Chondrocyte (in vitro differentiated cells): Measurements from ENCODE around the gene MRPS14. TPM values are rescaled to one million over a fixed set of nuclear protein-coding genes. Genes with fewer than 3 reads are reported as not detected.
"Not testable (repeated sequence)": the region's sequence is repeated elsewhere in the genome, so short reads cannot be mapped to it uniquely, and the experiment has no call there.

ENCODE experiments used
- DNase-seq: peaks from one replicate; pipeline ENCODE4 v3.0.0; 2021; ENCODE audit warnings: mixed read lengths, low spot score
- H3K27ac Mint-ChIP-seq: one replicate; pipeline ENCODE4 v1.8.0; 2021; ENCODE audit warnings: mild to moderate bottlenecking, moderate library complexity, mixed read lengths; ENCODE audit not compliant: unreplicated experiment
- H3K27me3 Mint-ChIP-seq: 2 replicates; pipeline ENCODE4 v1.8.0; 2021; ENCODE audit warnings: low read depth, mixed read lengths
- H3K36me3 Mint-ChIP-seq: 2 replicates; pipeline ENCODE4 v1.8.0; 2021; ENCODE audit warnings: low read depth, mixed read lengths
- H3K4me1 Mint-ChIP-seq: 2 replicates; pipeline ENCODE4 v1.8.0; 2021; ENCODE audit warnings: low read depth, mild to moderate bottlenecking, mixed read lengths
- H3K4me3 Mint-ChIP-seq: one replicate; pipeline ENCODE4 v1.8.0; 2021; ENCODE audit warnings: mild to moderate bottlenecking, moderate library complexity, mixed read lengths; ENCODE audit not compliant: unreplicated experiment
- H3K9me3 Mint-ChIP-seq: 2 replicates; pipeline ENCODE4 v1.8.0; 2021; ENCODE audit warnings: low read depth, mixed read lengths
- CTCF ChIP-seq: fragments of 200-600 bp; sonication (generic); IDR thresholded peaks from 2 replicates; pipeline ENCODE4 v1.5.0; 2021; ENCODE audit warnings: antibody characterized with exemption, mild to moderate bottlenecking, moderate library complexity
- total RNA-seq: library from RNA; stranded (reverse); gene quantifications from 3 replicates; pipeline ENCODE4 v1.2.1, GENCODE V29; 2021

The MRPS14 gene
- total RNA-seq, 1 donor from 2014 or later: 22.1 TPM

- Mint-ChIP-seq H3K27me3 (peaks cover 3% of the 10 kb centered on the region), H3K4me1 (peaks cover 16% of the 10 kb centered on the region), H3K9me3 (peaks cover 7% of the 10 kb centered on the region), H3K27ac (no peak overlapping the region), H3K4me3 (no peak overlapping the region), H3K36me3 (no peaks in the 10 kb centered on the region)
- no peak for DNase-seq
- no peak for TF ChIP-seq CTCF
These were observed 22.3 kb upstream of the MRPS14 start for GRCh38 chr1:175045519-175045918.

- TF ChIP-seq CTCF: no peak
- Mint-ChIP-seq H3K27ac (no peak overlapping the region), H3K27me3 (peaks cover 3% of the 10 kb centered on the region), H3K4me1 (peaks cover 16% of the 10 kb centered on the region), H3K36me3 (no peaks in the 10 kb centered on the region), H3K9me3 (peaks cover 7% of the 10 kb centered on the region), H3K4me3 (no peak overlapping the region)
- DNase-seq: peak; percentile 90
These were observed 21.9 kb upstream of the MRPS14 start for GRCh38 chr1:175045097-175045496.

- not testable (repeated sequence) for H3K4me3 Mint-ChIP-seq, H3K36me3 Mint-ChIP-seq, DNase-seq, H3K27me3 Mint-ChIP-seq, H3K9me3 Mint-ChIP-seq, H3K27ac Mint-ChIP-seq
- peaks cover 16% of the 10 kb centered on the region for H3K4me1 Mint-ChIP-seq
These were observed 21.4 kb upstream of the MRPS14 start for GRCh38 chr1:175044591-175044990.

GRCh38 chr1:175043824-175044223, 20.6 kb upstream of the MRPS14 start:
- Mint-ChIP-seq H3K9me3 (peaks cover 7% of the 10 kb centered on the region), H3K27me3 (no peaks in the 10 kb centered on the region), H3K27ac (no peak overlapping the region), H3K36me3 (no peaks in the 10 kb centered on the region), H3K4me1 (peaks cover 16% of the 10 kb centered on the region), H3K4me3 (no peak overlapping the region)
- no peak for DNase-seq
- TF ChIP-seq CTCF: no peak

GRCh38 chr1:175042650-175043049, 19.4 kb upstream of the MRPS14 start:
- H3K9me3 Mint-ChIP-seq: peaks cover 7% of the 10 kb centered on the region
- peaks cover 16% of the 10 kb centered on the region for H3K4me1 Mint-ChIP-seq
- H3K27ac Mint-ChIP-seq: no peak overlapping the region
- TF ChIP-seq CTCF: no peak
- H3K36me3 Mint-ChIP-seq: no peaks in the 10 kb centered on the region
- no peaks in the 10 kb centered on the region for H3K27me3 Mint-ChIP-seq
- H3K4me3 Mint-ChIP-seq: no peak overlapping the region
- no peak for DNase-seq

- Mint-ChIP-seq H3K27ac (no peak overlapping the region), H3K4me3 (no peak overlapping the region), H3K36me3 (no peaks in the 10 kb centered on the region), H3K27me3 (no peaks in the 10 kb centered on the region), H3K4me1 (peaks cover 27% of the 10 kb centered on the region), H3K9me3 (peaks cover 4% of the 10 kb centered on the region)
- TF ChIP-seq CTCF: no peak
- no peak for DNase-seq
These were observed 17.2 kb upstream of the MRPS14 start for GRCh38 chr1:175040324-175040879.
